ENCODE measurements around the gene BAHCC1. TPM values are rescaled to one million over a fixed set of nuclear protein-coding genes. Genes with fewer than 3 reads are reported as not detected.

BAHCC1 gene
- total RNA-seq, 1 donor = 11.2 TPM

DNA sequence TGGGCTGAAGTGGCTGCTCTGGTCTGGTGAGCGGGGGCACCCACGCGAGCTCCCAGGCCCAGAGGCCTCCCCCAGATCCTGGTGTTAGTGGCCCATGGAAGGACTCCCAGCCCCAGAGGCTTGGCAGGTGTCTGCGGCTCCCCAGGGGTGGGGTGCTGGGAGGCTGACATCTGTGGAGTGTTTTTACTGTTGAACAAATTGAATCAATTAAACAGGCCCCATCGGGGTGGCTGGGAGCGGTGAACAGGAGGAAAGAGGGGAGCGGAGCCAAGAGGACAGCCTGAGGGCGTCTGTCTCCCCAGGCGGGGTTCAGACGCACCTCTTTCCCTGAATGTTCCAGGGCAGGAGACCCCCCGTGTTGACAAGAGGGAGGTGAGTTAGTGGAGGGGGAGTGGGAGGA lies 87.4 kb downstream of the BAHCC1 start:
- Histone ChIP-seq H3K4me2 (ENCODE audit: insufficient read depth, low read length) (no peak overlapping the region), H3K4me3 (ENCODE audit: insufficient read depth, low read length) (no peak overlapping the region), H3K79me2 (ENCODE audit: insufficient read depth, low read length) (no peaks in the 10 kb centered on the region), H3K27me3 (ENCODE audit: insufficient read depth, low read length) (no peaks in the 10 kb centered on the region), H2AFZ (ENCODE audit: low read length) (no peak overlapping the region), H4K20me1 (ENCODE audit: insufficient read depth, low read length) (no peaks in the 10 kb centered on the region), H3K4me1 (ENCODE audit: insufficient read depth, low read length) (peaks cover 20% of the 10 kb centered on the region), H3K27ac (ENCODE audit: low read depth, low read length) (no peak overlapping the region), H3K9me3 (ENCODE audit: low read depth, low read length) (no peaks in the 10 kb centered on the region), H3K36me3 (ENCODE audit: insufficient read depth, low read length) (no peaks in the 10 kb centered on the region)
- DNase-seq (ENCODE audit: insufficient read length, low spot score, missing footprints) = no peak
- TF ChIP-seq, protein P1, sequence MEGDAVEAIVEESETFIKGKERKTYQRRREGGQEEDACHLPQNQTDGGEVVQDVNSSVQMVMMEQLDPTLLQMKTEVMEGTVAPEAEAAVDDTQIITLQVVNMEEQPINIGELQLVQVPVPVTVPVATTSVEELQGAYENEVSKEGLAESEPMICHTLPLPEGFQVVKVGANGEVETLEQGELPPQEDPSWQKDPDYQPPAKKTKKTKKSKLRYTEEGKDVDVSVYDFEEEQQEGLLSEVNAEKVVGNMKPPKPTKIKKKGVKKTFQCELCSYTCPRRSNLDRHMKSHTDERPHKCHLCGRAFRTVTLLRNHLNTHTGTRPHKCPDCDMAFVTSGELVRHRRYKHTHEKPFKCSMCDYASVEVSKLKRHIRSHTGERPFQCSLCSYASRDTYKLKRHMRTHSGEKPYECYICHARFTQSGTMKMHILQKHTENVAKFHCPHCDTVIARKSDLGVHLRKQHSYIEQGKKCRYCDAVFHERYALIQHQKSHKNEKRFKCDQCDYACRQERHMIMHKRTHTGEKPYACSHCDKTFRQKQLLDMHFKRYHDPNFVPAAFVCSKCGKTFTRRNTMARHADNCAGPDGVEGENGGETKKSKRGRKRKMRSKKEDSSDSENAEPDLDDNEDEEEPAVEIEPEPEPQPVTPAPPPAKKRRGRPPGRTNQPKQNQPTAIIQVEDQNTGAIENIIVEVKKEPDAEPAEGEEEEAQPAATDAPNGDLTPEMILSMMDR (IDR thresholded peaks at IDR 0.05; ENCODE audit: extremely low read depth, low read depth, low read length) = no peak

DNA sequence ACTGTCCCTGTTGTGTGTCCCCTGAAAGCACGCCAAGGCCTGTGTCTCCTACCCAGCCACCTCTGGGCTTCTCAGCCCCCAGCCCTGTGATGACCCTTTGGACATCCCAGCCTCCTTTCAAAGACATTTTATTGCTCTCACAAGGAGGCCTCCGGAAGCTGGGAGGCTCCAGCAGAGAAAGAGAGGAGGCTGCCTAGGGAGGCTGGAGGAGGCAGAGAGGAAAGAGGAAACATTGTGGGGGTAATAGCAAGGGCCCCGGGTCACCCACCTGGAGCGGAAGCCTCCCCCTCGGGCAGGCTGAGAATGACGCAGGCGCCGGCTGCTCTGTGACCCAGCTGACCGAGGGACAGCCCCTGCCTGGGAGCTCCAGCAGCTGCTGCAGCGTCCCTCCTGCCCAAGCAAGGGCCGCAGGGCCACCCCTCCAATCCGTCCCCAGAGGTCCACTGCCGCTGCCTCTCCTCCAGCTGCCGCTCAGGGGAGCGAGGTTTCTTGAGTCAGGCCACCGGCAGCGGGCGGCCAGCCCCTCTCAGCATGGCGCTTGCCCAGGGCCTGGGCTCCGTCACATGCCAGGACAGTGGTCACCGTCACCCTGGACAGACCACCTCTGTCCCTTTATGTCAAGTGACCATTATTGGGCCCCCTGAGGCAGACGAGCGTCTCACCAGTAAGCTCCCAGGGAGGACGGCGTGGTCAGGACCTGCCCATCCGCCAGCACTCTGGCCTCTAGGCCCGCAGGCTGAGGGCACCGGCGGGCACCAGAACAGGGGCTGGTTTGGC lies 88.0 kb downstream of the BAHCC1 start:
- Histone ChIP-seq H3K9me3 (ENCODE audit: low read depth, low read length) (no peaks in the 10 kb centered on the region), H3K4me3 (ENCODE audit: insufficient read depth, low read length) (no peak overlapping the region), H2AFZ (ENCODE audit: low read length) (no peak overlapping the region), H3K4me2 (ENCODE audit: insufficient read depth, low read length) (no peak overlapping the region), H3K27me3 (ENCODE audit: insufficient read depth, low read length) (no peaks in the 10 kb centered on the region), H4K20me1 (ENCODE audit: insufficient read depth, low read length) (no peaks in the 10 kb centered on the region), H3K36me3 (ENCODE audit: insufficient read depth, low read length) (no peaks in the 10 kb centered on the region), H3K79me2 (ENCODE audit: insufficient read depth, low read length) (no peaks in the 10 kb centered on the region), H3K27ac (ENCODE audit: low read depth, low read length) (no peak overlapping the region), H3K4me1 (ENCODE audit: insufficient read depth, low read length) (peaks cover 20% of the 10 kb centered on the region)
- no peak for DNase-seq (ENCODE audit: insufficient read length, low spot score, missing footprints)
- TF ChIP-seq, protein P1 (IDR thresholded peaks at IDR 0.05; ENCODE audit: extremely low read depth, low read depth, low read length) = no peak

DNA sequence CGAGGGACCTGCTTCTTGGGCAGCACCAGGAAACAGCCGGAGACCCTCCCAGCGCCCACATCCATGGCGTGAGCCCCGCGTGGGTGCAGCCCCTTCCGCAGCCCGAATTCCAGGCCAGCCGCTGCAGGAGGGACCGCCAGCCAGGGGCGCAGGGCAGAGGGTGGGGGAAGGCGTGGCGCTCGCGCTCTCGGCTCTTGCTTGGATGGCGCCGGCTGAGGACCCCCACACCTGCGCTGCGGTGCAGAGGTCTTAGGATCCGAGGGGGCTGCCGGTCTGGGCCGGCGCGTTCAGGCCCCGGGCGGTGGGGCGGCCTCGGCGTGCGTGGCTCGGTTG lies 88.6 kb downstream of the BAHCC1 start:
- no peaks in the 10 kb centered on the region for H3K36me3 ChIP-seq (ENCODE audit: insufficient read depth, low read length)
- H3K4me3 ChIP-seq (ENCODE audit: insufficient read depth, low read length) = peak overlapping the region; percentile 65
- no peak for DNase-seq (ENCODE audit: insufficient read length, low spot score, missing footprints)
- H3K4me1 ChIP-seq (ENCODE audit: insufficient read depth, low read length) = peaks cover 25% of the 10 kb centered on the region
- no peaks in the 10 kb centered on the region for H3K79me2 ChIP-seq (ENCODE audit: insufficient read depth, low read length)
- no peaks in the 10 kb centered on the region for H3K9me3 ChIP-seq (ENCODE audit: low read depth, low read length)
- no peaks in the 10 kb centered on the region for H3K27me3 ChIP-seq (ENCODE audit: insufficient read depth, low read length)
- H3K4me2 ChIP-seq (ENCODE audit: insufficient read depth, low read length) = peak overlapping the region; percentile 85
- no peak overlapping the region for H3K27ac ChIP-seq (ENCODE audit: low read depth, low read length)
- H4K20me1 ChIP-seq (ENCODE audit: insufficient read depth, low read length) = no peaks in the 10 kb centered on the region
- H2AFZ ChIP-seq (ENCODE audit: low read length) = peak overlapping the region; percentile 84
- TF ChIP-seq, protein P1 (IDR thresholded peaks at IDR 0.05; ENCODE audit: extremely low read depth, low read depth, low read length) = no peak

DNA sequence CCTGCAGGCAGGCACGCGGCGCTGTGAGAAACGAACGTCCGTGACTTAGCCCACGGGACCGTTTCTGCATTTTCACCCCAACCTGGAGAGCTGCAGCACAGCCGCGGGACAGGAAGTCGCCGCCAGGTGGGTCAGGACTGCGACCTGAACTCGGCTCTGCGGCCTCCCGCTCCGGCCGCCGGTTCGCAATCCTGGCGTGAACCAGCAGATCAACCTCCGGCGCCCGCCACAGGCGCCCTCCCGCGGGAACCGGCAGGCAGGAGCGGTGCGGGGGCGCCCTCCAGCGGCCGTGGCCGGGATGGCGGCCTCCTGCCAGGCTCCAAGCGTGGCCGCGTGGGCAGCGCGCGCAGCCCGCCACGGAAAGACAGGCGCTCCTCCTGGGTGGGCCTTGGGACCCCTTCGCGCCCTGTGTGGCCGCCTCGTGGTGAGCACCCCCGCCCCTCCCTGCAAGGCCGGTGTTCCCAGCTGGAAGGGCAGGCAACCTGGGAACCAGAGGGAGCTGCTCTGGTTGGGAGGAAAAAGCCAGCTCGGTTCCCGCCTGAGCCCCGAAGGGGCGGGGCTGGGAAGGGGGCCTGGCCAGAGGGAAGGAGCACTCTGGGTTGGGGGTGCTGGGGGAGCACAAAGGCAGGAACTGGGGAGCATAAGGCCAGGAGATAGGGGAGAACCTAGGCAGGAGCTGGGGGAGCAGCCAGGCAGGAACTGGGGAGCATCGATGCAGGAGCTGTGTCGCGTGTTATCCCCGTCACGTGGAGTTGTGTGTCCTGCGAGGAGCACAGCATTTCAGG lies 89.1 kb downstream of the BAHCC1 start:
- peaks cover 25% of the 10 kb centered on the region for H3K4me1 ChIP-seq (ENCODE audit: insufficient read depth, low read length)
- H4K20me1 ChIP-seq (ENCODE audit: insufficient read depth, low read length) = no peaks in the 10 kb centered on the region
- peak overlapping the region; percentile 65 for H3K4me3 ChIP-seq (ENCODE audit: insufficient read depth, low read length)
- no peaks in the 10 kb centered on the region for H3K9me3 ChIP-seq (ENCODE audit: low read depth, low read length)
- TF ChIP-seq, protein P1 (IDR thresholded peaks at IDR 0.05; ENCODE audit: extremely low read depth, low read depth, low read length) = peak; percentile 76
- peak overlapping the region; percentile 85 for H3K4me2 ChIP-seq (ENCODE audit: insufficient read depth, low read length)
- H3K79me2 ChIP-seq (ENCODE audit: insufficient read depth, low read length) = no peaks in the 10 kb centered on the region
- H2AFZ ChIP-seq (ENCODE audit: low read length) = peak overlapping the region; percentile 84
- peak; percentile 99 for DNase-seq (ENCODE audit: insufficient read length, low spot score, missing footprints)
- H3K27ac ChIP-seq (ENCODE audit: low read depth, low read length) = no peak overlapping the region
- H3K27me3 ChIP-seq (ENCODE audit: insufficient read depth, low read length) = no peaks in the 10 kb centered on the region
- no peaks in the 10 kb centered on the region for H3K36me3 ChIP-seq (ENCODE audit: insufficient read depth, low read length)

All from osteoblast (primary cell).